ENCODE data around the gene RASGRP1. TPM values are rescaled to one million over a fixed set of nuclear protein-coding genes. Genes with fewer than 3 reads are reported as not detected.
A peak's percentile ranks its signal among the peaks of the same experiment; 100 is the strongest.

RASGRP1 gene
- total RNA-seq, 3 donors from 2014 or later (not counting 1 experiment from before 2014, with no cell fraction given), result 65.9 to 122 (median 96.5) TPM

DNA sequence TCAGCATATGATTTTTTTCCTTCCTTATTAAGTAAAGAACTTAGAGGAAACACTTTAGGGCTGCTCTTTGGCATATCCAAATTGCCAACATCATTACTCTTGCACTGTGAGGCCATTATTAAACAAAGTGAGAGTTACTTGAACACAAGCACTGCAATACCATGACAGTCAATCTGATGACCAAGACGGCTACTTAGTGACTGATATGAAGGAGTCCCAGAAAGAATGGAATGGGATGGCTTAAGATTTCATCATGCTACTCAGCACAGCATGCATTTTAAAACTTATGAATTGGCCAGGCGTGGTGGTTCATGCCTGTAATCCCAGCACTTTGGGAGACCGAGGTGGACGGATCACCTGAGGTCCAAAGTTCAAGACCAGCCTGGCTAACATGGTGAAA lies 55.5 kb downstream of the RASGRP1 start:
- Mint-ChIP-seq H3K27me3 (ENCODE audit: low read depth in 2 of 2) (no peaks in the 10 kb centered on the region), H3K4me1 (peaks cover 7% of the 10 kb centered on the region in 2 donors), H3K36me3 (peaks cover 24% of the 10 kb centered on the region), H3K4me3 (no peak overlapping the region), H3K9me3 (no peaks in the 10 kb centered on the region), H3K27ac (peak overlapping the region; percentile 40 to 70)
- intact Hi-C loops (cut with micrococcal nuclease), result no loop called here
- Histone ChIP-seq H3K27me3 (ENCODE audit: control insufficient read depth, insufficient read depth, low read length) (no peaks in the 10 kb centered on the region), H3K36me3 (ENCODE audit: control insufficient read depth, insufficient read depth, low read length) (peaks cover 94% of the 10 kb centered on the region), H3K4me3 (ENCODE audit: low read length) (no peak overlapping the region), H3K4me1 (ENCODE audit: control insufficient read depth, insufficient read depth, low read length) (no peaks in the 10 kb centered on the region), H3K9me3 (ENCODE audit: control insufficient read depth, insufficient read depth, low read length) (no peaks in the 10 kb centered on the region), H3K27ac (ENCODE audit: low read length) (no peak overlapping the region)
- DNase-seq, result no peak
- ATAC-seq, result no peak
- 88% methylated on average over 4 of the region's 4 CpGs for WGBS (ENCODE audit: insufficient coverage)
- TF ChIP-seq, protein P1, sequence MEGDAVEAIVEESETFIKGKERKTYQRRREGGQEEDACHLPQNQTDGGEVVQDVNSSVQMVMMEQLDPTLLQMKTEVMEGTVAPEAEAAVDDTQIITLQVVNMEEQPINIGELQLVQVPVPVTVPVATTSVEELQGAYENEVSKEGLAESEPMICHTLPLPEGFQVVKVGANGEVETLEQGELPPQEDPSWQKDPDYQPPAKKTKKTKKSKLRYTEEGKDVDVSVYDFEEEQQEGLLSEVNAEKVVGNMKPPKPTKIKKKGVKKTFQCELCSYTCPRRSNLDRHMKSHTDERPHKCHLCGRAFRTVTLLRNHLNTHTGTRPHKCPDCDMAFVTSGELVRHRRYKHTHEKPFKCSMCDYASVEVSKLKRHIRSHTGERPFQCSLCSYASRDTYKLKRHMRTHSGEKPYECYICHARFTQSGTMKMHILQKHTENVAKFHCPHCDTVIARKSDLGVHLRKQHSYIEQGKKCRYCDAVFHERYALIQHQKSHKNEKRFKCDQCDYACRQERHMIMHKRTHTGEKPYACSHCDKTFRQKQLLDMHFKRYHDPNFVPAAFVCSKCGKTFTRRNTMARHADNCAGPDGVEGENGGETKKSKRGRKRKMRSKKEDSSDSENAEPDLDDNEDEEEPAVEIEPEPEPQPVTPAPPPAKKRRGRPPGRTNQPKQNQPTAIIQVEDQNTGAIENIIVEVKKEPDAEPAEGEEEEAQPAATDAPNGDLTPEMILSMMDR (IDR thresholded peaks at IDR 0.05), result no peak

DNA sequence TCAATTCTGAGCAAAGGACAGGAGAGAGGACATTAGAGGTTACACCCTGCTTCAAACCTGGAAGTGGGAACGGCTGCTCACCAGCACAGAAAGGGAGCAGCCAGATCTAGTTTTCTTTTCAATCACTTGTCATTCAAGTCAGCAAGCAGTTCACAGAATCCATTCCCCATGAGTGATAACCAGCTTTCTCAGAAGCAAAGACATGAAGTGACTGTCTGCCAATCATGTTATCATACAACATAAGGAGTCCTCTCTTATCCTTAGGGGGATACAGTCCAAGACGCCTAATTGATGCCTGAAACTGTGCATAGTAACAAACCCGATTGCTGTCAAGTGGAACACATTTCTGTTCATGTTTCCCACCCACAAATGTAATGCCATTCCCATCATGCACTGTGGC lies 56.0 kb downstream of the RASGRP1 start:
- H3K9me3 Mint-ChIP-seq, result no peaks in the 10 kb centered on the region
- peak overlapping the region; percentile 40 to 70 for H3K27ac Mint-ChIP-seq
- H3K4me1 ChIP-seq (ENCODE audit: control insufficient read depth, insufficient read depth, low read length), result no peaks in the 10 kb centered on the region
- no peaks in the 10 kb centered on the region for H3K9me3 ChIP-seq (ENCODE audit: control insufficient read depth, insufficient read depth, low read length)
- intact Hi-C loops (cut with micrococcal nuclease), result no loop called here
- H3K27me3 Mint-ChIP-seq (ENCODE audit: low read depth in 2 of 2), result no peaks in the 10 kb centered on the region
- no peaks in the 10 kb centered on the region for H3K27me3 ChIP-seq (ENCODE audit: control insufficient read depth, insufficient read depth, low read length)
- H3K4me3 Mint-ChIP-seq, result no peak overlapping the region
- DNase-seq (no peak), ATAC-seq (no peak)
- peaks cover 5% of the 10 kb centered on the region in 2 donors for H3K4me1 Mint-ChIP-seq
- 73% methylated on average over 3 of the region's 3 CpGs for WGBS (ENCODE audit: insufficient coverage)
- H3K36me3 ChIP-seq (ENCODE audit: control insufficient read depth, insufficient read depth, low read length), result peaks cover 94% of the 10 kb centered on the region
- no peak overlapping the region for H3K4me3 ChIP-seq (ENCODE audit: low read length)
- peaks cover 23% of the 10 kb centered on the region for H3K36me3 Mint-ChIP-seq
- no peak overlapping the region for H3K27ac ChIP-seq (ENCODE audit: low read length)
- TF ChIP-seq, protein P1 (IDR thresholded peaks at IDR 0.05), result no peak

DNA sequence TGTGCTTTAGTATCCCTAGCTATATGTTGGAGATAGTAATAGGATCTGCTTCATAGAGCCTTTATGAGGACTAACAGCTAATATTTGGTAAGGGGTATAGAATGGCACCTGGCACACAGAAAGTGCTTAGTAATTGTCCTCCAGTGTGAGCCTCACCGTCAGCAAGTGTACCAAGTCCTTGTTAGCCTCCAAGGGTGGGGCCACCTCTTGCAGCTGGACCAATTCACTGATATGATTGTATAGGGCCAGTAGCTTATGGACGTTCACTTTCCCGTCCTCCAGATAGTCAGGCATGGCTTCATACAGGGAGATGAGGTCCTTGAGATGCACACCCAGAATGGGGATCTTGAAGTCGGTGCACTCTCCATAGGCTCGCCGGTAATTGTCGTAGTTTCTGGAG lies 57.0 kb downstream of the RASGRP1 start:
- no peaks in the 10 kb centered on the region for H3K4me1 Mint-ChIP-seq
- peak overlapping the region; percentile 38 to 70 for H3K27ac Mint-ChIP-seq
- no peaks in the 10 kb centered on the region for H3K9me3 Mint-ChIP-seq
- no peaks in the 10 kb centered on the region for H3K27me3 Mint-ChIP-seq (ENCODE audit: low read depth in 2 of 2)
- DNase-seq (no peak), ATAC-seq (no peak)
- no peaks in the 10 kb centered on the region for H3K4me1 ChIP-seq (ENCODE audit: control insufficient read depth, insufficient read depth, low read length)
- intact Hi-C loops (cut with micrococcal nuclease), result no loop called here
- H3K9me3 ChIP-seq (ENCODE audit: control insufficient read depth, insufficient read depth, low read length), result no peaks in the 10 kb centered on the region
- TF ChIP-seq, protein P1 (IDR thresholded peaks at IDR 0.05), result no peak
- H3K36me3 Mint-ChIP-seq, result peaks cover 28% of the 10 kb centered on the region
- H3K36me3 ChIP-seq (ENCODE audit: control insufficient read depth, insufficient read depth, low read length), result peaks cover 94% of the 10 kb centered on the region
- H3K4me3 Mint-ChIP-seq, result no peak overlapping the region
- no peak overlapping the region for H3K27ac ChIP-seq (ENCODE audit: low read length)
- WGBS (ENCODE audit: insufficient coverage), result 95% methylated on average over 7 of the region's 7 CpGs
- H3K4me3 ChIP-seq (ENCODE audit: low read length), result no peak overlapping the region
- H3K27me3 ChIP-seq (ENCODE audit: control insufficient read depth, insufficient read depth, low read length), result no peaks in the 10 kb centered on the region

DNA sequence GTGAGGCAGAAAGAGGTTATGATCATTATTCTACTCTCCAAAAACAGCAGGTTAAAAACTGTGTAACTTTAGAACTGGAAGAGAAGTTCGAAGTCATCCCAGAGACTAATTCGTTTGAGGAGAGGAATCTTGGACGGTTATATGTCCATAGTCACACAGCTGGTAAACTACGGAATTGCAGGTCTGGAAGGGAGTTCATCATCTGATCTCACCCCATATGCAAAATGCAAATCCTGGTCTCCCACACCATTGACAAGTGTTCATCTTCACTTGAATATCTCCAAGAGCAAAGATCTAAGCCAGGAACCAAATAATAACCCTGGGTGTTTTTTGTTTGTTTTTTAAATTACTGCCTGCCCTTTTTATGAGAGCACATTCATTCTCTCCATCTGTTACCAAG lies 57.6 kb downstream of the RASGRP1 start:
- WGBS (ENCODE audit: insufficient coverage), result 80% methylated on average over 4 of the region's 4 CpGs
- Mint-ChIP-seq H3K27ac (peak overlapping the region; percentile 38 to 70), H3K9me3 (no peaks in the 10 kb centered on the region), H3K27me3 (ENCODE audit: low read depth in 2 of 2) (no peaks in the 10 kb centered on the region), H3K36me3 (peaks cover 33% of the 10 kb centered on the region), H3K4me3 (no peak overlapping the region), H3K4me1 (no peaks in the 10 kb centered on the region)
- Histone ChIP-seq H3K9me3 (ENCODE audit: control insufficient read depth, insufficient read depth, low read length) (no peaks in the 10 kb centered on the region), H3K27ac (ENCODE audit: low read length) (no peak overlapping the region), H3K27me3 (ENCODE audit: control insufficient read depth, insufficient read depth, low read length) (no peaks in the 10 kb centered on the region), H3K36me3 (ENCODE audit: control insufficient read depth, insufficient read depth, low read length) (peaks cover 94% of the 10 kb centered on the region), H3K4me3 (ENCODE audit: low read length) (no peak overlapping the region), H3K4me1 (ENCODE audit: control insufficient read depth, insufficient read depth, low read length) (no peaks in the 10 kb centered on the region)
- TF ChIP-seq, protein P1 (IDR thresholded peaks at IDR 0.05), result no peak
- ATAC-seq, result no peak
- no peak for DNase-seq
- intact Hi-C loops (cut with micrococcal nuclease), result no loop called here
